GM18526 (cell line): ENCODE data around the gene HSDL1.

Experiments used
- POLR2A ChIP-seq: IDR thresholded peaks from 3 replicates; pipeline ENCODE4 v1.6.1; 2011; ENCODE audit not compliant: insufficient read length; ENCODE audit errors: extremely low read depth

Gene HSDL1

DNA sequence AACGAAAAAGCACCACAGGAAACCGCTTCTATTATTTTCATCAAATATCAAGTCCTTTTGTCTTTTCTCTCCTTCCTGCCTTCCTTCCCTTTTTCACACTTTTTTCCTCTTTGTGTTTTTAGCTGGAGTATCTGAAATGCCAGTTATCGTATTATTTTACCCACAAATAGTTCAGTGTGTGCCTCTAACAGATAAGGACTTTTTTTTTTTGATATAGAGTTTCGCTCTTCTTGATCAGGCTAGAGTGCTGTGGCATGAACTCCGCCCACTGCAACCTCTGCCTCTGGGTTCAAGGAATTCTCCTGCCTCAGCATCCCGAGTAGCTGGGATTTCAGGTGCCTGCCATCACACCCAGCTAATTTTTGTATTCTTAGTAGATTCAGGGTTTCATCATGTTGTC, 10.8 kb upstream of the HSDL1 start:
- TF ChIP-seq POLR2A = no peak

DNA sequence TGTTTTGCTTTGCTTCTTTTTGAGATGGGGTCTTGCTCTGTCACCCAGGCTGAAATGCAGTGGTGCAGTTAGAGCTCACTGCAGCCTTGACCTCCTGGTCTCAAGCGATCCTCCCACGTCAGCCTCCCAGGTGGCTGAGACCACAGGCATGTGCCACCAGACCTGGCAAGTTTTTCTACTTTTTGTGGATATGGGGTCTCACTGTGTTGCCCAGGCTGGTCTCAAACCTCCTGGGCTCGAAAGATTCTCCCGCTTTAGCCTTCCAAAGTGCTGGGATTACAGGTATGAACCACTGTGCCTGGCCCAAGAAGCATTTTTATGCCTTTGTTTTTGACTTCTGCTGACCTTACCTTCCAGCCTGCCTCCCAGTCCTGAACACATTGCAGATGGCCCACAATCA, 10.2 kb upstream of the HSDL1 start:
- no peak for TF ChIP-seq POLR2A

DNA sequence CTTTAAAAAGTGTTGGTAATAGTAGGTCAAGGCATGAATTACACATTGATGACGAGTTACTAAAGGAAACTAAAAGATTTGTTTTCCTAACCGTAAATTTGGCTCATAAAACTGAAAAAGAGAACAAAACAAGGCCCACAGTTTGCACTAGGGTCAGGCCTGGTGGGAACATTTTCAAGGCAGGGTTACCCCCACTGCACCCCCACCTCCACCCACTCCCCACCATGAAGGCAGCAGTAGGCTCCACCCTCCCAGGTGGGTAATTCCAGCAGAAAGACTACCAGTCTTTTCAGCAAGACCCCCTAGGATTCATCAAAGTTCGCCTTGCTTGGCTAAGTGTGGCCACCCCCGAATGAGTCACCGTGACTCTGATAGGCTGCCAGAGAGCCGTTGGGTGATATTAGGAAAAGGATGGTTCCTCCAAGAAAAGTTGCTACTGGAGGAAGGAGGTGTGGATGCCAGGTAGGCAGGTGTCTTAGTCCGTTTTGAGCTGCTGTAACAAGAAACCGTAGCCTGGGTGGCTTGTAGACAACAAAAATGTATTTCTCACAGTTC, 8.8 kb upstream of the HSDL1 start:
- TF ChIP-seq POLR2A = no peak

DNA sequence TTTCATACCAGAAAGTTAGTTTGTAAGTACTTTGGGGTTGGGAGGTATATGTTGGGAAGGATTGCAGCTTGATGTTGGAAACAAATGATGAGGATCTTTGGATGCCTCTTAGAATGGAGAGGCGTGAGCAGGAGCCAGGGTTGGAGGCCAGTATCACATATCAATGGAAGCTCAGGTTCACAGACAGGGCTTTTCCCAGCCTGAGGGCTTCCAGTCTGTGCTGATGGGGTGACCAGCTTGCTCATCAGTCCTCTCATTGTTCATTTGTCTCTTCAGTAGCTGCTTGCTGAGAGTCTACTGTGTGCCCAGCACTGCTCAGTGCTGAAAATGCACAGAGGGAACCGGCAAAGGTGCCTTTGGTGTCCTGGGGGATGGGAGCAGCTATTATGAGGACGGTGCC, 5.9 kb upstream of the HSDL1 start:
- TF ChIP-seq POLR2A = no peak

DNA sequence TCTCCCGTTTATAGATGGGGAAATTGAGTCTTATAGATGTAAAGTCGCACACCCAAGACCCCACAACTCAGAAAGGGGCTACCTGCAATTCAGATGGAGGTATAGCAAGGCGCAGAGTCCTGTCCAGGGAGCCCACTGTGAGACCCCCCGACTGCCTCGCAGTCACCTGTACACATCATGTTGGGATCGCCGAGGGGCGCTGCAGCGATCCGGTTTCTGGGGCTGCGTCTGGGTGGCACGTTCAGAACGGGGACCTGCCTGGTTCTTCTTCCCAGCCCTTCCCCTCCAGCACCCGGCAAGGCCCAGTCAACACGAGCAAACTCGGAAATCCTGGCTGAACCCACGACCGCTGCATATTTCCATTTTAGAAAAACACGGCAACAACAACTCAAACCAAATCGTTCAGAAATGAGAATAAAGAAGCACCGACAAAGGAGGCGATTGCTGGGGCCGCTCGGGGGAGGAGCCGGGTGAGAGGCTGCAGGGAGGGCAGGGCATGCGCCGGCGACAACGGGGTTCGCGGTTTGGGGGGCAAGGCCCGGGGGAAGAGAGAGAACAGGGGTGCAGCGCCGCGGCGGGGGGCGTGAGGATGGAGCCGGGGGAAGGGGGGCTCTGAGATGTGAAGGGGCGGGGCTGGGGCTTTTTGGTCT, 643 bp downstream of the HSDL1 start:
- no peak for TF ChIP-seq POLR2A

DNA sequence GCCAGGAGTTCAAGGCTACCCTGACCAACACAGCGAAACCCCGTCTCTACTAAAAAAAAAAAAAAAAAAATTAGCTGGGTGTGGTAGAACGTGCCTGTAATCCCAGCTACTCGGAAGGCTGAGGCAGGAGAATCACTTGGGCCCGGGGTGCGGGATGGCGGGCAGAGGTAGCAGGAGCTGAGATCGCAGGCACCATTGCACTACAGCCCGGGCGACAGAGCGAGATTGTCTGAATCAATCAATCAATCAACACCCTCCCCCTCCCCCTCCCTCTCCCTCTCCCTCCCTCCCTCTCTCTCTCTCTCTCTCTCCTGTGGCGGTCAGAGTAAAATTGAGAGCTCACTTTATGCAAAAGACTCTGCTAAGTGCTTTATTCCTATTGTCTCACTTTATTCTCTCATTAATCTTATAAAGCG, 1.2 kb downstream of the HSDL1 start:
- TF ChIP-seq POLR2A = no peak

DNA sequence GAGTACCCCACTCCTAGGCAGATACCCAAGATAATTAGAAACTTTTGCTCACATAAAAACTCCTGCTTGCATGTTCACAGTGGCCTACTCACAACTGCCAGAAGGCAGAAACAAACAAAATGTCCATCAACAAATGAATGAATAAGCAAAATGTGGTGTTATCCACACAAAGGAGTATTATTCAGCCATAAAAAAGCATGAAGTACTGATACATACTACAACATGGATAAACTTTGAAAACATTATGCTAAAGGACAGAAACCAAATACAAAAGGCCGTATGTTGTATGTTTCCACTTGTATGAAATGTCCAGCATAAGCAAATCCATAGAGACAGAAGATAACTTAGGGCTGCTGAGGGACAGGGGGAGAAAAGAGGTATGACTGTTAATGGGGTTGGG, 1.9 kb downstream of the HSDL1 start:
- TF ChIP-seq POLR2A = no peak

DNA sequence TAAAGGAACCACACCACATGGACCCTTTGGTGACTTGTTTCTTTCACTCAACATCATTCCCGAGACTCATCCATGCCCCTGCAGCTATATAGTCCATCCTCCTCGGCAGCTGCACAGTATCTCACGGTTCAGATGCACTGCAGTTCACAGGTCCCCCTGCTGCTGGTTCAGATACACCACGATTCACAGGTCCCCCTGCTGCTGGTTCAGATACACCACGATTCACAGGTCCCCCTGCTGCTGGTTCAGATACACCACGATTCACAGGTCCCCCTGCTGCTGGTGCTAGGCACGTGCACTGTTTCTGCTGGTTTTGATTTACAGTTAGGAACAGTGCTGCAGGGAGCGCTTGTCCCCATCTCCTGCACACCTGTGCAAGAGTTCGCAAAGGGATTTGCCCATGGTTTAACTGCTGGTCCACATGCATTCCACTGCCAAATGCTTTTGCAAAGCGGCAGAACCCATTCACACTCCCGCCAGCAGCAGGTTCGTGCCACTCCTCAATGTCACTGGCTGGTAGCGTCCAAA, 3.8 kb downstream of the HSDL1 start:
- no peak for TF ChIP-seq POLR2A

DNA sequence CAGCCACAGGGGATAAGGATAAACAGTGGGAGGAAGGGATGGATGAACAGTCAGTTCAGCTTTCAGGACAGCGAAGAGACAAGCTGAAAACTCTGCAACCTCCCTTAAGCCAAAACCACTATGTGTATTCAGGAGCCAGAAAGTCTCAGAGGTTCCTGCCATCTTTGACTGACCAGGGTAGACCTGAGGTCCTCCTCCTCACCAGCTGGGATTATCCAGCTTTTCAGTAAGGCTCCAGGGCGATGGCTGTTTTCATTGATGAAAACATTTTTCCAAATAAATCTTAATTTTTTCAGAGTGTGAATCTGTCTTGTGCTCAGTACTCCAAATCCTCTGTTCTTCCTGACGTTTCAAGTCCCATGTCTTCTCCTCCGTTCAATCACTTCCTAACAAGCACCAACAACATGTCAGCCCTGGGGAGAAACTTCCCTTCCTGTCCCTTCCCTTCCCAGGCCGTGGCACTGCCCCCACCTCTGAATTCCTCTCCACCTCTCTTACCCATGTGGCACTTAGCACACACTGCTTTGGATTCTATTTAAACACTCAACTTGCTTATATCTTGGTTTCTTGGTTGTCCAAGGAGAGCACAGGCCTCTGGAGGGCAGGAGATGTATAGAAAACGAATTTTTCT, 5.2 kb downstream of the HSDL1 start:
- no peak for TF ChIP-seq POLR2A

DNA sequence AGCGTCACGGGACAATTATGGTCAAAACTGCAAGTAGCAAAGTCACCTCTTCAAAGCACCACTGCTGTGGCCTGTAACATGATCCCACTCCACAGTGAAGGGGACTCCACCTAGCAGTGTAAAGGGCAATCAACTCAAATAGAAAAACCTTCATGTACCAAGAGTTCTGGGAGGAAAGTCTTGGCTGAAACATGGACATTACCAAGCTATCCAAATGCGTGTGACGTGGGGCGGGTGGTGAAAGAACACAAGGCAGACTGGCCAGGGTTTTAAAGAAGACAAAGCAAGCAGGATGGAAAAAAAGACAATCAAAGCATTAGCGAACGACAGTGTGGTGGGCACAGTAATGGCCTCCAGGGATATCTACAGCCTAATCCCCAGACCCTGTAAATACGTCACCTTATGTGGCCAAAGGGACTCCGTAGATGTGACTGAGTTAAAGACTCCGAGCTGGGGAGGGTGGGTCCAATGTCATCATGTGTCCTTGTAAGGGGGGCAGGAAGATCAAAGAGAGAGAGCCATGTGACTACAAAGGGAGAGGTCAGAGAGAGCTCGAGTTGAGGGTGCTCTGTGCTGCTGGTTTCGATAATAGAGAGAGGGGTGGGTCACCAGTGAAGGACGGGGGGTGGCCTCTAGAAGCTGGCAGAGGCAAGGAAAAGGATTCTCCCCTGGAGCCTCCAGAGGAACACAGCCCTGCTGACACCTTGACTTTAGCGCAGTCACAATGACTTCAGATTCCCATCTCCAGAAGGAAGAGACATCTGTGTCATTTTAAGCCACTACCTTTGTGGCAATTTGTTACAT, 6.0 kb downstream of the HSDL1 start:
- no peak for TF ChIP-seq POLR2A

DNA sequence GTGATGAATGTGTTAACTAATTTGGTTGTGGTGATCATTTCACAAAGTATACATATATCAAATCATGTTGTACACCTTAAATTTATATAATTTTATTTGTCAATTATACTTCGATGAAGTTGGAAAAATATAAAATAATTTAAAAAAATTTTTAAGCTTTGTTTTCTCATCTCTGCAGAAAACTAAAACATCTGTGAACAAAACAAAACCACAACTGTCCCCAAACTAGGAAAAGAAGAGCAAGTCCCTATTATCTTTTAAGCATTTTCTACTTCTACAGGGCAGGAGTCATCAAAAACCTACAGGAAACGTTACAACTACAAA, 6.5 kb downstream of the HSDL1 start:
- no peak for TF ChIP-seq POLR2A

DNA sequence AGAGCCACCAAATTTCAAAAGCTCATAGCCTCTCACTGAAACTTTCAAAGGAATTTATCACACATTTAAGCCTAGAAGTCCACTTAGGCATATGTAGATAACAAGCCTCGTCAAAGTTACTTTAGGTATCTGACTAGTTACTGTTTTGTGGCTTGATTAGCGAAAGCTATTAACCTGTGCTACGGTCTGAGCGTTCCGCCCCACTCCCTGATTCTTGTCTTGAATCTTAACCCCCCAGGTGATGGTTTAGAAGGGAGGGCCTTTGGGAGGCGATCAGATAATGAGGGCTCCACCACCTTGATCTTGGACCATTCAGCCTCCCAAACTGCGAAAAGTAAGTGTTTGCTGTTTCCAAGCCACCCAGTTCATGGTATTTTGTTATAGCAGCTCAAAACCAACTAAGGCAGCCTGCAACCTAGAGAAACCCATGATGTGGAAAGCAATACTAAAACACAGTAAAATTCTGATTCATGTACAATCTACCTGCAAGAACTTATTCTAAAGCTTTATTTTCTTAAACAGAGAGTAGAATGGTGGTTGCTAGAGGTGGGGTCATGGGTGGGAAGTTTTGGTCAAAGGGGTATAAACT, 7.1 kb downstream of the HSDL1 start:
- TF ChIP-seq POLR2A = no peak

DNA sequence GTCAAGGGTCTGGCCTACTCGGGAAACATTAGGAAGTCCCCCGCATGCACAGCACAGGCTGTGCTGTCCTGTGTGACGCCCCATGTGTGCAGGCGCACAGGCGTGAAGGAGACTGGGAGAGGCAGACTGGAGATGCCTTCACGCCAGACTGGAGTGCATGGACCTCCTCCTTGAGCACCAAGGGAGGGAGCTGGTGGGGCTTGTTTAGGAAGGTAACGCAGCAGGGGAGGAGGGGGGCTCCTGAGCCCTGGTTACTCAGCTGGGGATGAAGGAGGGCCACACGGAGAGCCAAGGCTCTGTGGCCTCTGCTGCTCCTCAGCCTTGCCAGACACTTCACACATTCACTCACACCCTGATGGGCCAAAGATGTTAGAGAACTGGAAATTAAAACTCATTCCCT, 7.7 kb downstream of the HSDL1 start:
- TF ChIP-seq POLR2A = no peak

DNA sequence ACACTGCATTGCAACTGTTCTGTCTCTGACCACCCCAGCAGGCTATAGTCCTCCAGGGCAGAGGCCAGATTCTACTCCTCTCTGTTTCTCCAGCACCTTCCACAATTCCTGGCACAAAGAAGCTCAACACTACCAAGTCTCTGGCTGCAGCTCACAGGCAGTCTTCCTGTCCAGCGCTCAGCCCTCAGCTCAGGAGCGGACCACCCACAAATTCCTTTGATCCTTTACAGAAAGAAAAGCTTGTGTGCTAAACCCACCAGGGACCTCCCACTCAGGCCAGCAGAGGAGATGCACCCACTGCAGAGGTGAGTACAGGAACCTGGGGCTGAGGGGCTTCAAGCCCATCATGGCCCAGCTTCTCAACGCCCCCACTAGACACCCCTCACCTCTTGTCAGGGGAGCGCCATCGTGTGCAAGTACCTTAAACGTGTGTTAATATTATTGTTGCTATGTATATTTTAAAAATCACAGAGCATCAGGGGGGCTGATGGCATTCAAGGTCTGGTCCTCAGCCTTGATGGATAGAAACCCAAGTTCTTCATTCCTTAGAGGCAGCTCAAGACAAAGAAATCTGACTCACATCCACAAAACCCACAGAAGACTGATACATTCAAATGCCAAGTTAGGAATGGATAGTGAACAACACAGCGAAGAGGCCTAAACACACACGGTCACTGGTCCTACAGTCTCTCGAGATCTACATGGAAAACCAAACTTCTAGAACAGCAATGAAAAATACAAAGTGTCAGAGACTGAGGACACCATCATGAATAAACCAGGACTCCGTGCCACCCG, 8.4 kb downstream of the HSDL1 start:
- TF ChIP-seq POLR2A = no peak
